ENCODE results near the gene PNMA8A. TPM values are rescaled to one million over a fixed set of nuclear protein-coding genes. Genes with fewer than 3 reads are reported as not detected.

The PNMA8A gene
- total RNA-seq, 4 donors from 2014 or later = 1.4 to 5.3 (median 2.5) TPM

- no peaks in the 10 kb centered on the region for H3K27me3 ChIP-seq
- no peaks in the 10 kb centered on the region for H3K36me3 ChIP-seq
- intact Hi-C loops (cut with DNase I) = no loop called here
- no peaks in the 10 kb centered on the region for H3K4me1 ChIP-seq
- no peaks in the 10 kb centered on the region for H3K9me3 ChIP-seq
- no peak overlapping the region for H3K27ac ChIP-seq (replicated peaks in 1 of 4)
- no peak overlapping the region for H3K4me3 ChIP-seq
- TF ChIP-seq EP300 (IDR thresholded peaks at IDR 0.05) (no peak), CTCF (IDR thresholded peaks at IDR 0.05) (no peak), POLR2A (IDR thresholded peaks at IDR 0.05; ENCODE audit: low read depth) (no peak), POLR2AphosphoS5 (IDR thresholded peaks at IDR 0.05) (no peak)
- WGBS = 83% methylated on average over 5 of the region's 5 CpGs
- DNase-seq (ENCODE audit: extremely low spot score) = no peak
Observed at GRCh38 chr19:46450737-46451136, 20.6 kb downstream of the PNMA8A start.

- Histone ChIP-seq H3K4me3 (no peak overlapping the region), H3K27me3 (no peaks in the 10 kb centered on the region), H3K27ac (replicated peaks in 1 of 4) (no peak overlapping the region), H3K9me3 (no peaks in the 10 kb centered on the region), H3K36me3 (no peaks in the 10 kb centered on the region), H3K4me1 (no peaks in the 10 kb centered on the region)
- intact Hi-C loops (cut with DNase I) = no loop called here
- TF ChIP-seq POLR2AphosphoS5 (IDR thresholded peaks at IDR 0.05) (no peak), EP300 (IDR thresholded peaks at IDR 0.05) (no peak), CTCF (IDR thresholded peaks at IDR 0.05) (no peak), POLR2A (IDR thresholded peaks at IDR 0.05; ENCODE audit: low read depth) (no peak)
- WGBS = 60% methylated on average over 7 of the region's 7 CpGs
- DNase-seq (ENCODE audit: extremely low spot score) = no peak
Observed at GRCh38 chr19:46449228-46449627, 22.1 kb downstream of the PNMA8A start.

- H3K27ac ChIP-seq (replicated peaks in 1 of 4) = no peak overlapping the region
- no peaks in the 10 kb centered on the region for H3K9me3 ChIP-seq
- H3K4me3 ChIP-seq = no peak overlapping the region
- no peaks in the 10 kb centered on the region for H3K36me3 ChIP-seq
- intact Hi-C loops (cut with DNase I) = no loop called here
- no peak for DNase-seq (ENCODE audit: extremely low spot score)
- WGBS = 93% methylated on average over 10 of the region's 10 CpGs
- no peaks in the 10 kb centered on the region for H3K27me3 ChIP-seq
- H3K4me1 ChIP-seq = peaks cover 0 to 1% (median 0%) of the 10 kb centered on the region in 4 donors
- TF ChIP-seq POLR2A (IDR thresholded peaks at IDR 0.05; ENCODE audit: low read depth) (no peak), CTCF (IDR thresholded peaks at IDR 0.05) (no peak), EP300 (IDR thresholded peaks at IDR 0.05) (no peak), POLR2AphosphoS5 (IDR thresholded peaks at IDR 0.05) (no peak)
Observed at GRCh38 chr19:46448601-46449000, 22.8 kb downstream of the PNMA8A start.

GRCh38 chr19:46447824-46448223 is 23.5 kb downstream of the PNMA8A start:
- Histone ChIP-seq H3K9me3 (no peaks in the 10 kb centered on the region), H3K36me3 (no peaks in the 10 kb centered on the region), H3K27ac (replicated peaks in 1 of 4) (no peak overlapping the region), H3K4me1 (peaks cover 4 to 9% (median 6%) of the 10 kb centered on the region in 4 donors), H3K4me3 (no peak overlapping the region), H3K27me3 (no peaks in the 10 kb centered on the region)
- 62% methylated on average over 5 of the region's 5 CpGs for WGBS
- no peak for DNase-seq (ENCODE audit: extremely low spot score)
- no peak for TF ChIP-seq POLR2A (IDR thresholded peaks at IDR 0.05; ENCODE audit: low read depth)
- TF ChIP-seq POLR2AphosphoS5 (IDR thresholded peaks at IDR 0.05) = no peak
- TF ChIP-seq CTCF (IDR thresholded peaks at IDR 0.05) = no peak
- no peak for TF ChIP-seq EP300 (IDR thresholded peaks at IDR 0.05)
- intact Hi-C loops (cut with DNase I) = no loop called here

- Histone ChIP-seq H3K27me3 (no peaks in the 10 kb centered on the region), H3K27ac (replicated peaks in 1 of 4) (no peak overlapping the region), H3K4me3 (no peak overlapping the region), H3K4me1 (peaks cover 5 to 16% (median 13%) of the 10 kb centered on the region in 4 donors), H3K36me3 (no peaks in the 10 kb centered on the region), H3K9me3 (no peaks in the 10 kb centered on the region)
- intact Hi-C loops (cut with DNase I) = no loop called here
- no peak for TF ChIP-seq POLR2AphosphoS5 (IDR thresholded peaks at IDR 0.05)
- TF ChIP-seq CTCF (IDR thresholded peaks at IDR 0.05) = no peak
- TF ChIP-seq POLR2A (IDR thresholded peaks at IDR 0.05; ENCODE audit: low read depth) = no peak
- 64% methylated on average over 3 of the region's 3 CpGs for WGBS
- DNase-seq (ENCODE audit: extremely low spot score) = no peak
Observed at GRCh38 chr19:46447006-46447405, 24.4 kb downstream of the PNMA8A start.

Data from esophagus muscularis mucosa (tissue), 4 donors.